ENCODE measurements around the gene PTMS.
A peak's percentile ranks its signal among the peaks of the same experiment; 100 is the strongest.

PTMS gene

DNA sequence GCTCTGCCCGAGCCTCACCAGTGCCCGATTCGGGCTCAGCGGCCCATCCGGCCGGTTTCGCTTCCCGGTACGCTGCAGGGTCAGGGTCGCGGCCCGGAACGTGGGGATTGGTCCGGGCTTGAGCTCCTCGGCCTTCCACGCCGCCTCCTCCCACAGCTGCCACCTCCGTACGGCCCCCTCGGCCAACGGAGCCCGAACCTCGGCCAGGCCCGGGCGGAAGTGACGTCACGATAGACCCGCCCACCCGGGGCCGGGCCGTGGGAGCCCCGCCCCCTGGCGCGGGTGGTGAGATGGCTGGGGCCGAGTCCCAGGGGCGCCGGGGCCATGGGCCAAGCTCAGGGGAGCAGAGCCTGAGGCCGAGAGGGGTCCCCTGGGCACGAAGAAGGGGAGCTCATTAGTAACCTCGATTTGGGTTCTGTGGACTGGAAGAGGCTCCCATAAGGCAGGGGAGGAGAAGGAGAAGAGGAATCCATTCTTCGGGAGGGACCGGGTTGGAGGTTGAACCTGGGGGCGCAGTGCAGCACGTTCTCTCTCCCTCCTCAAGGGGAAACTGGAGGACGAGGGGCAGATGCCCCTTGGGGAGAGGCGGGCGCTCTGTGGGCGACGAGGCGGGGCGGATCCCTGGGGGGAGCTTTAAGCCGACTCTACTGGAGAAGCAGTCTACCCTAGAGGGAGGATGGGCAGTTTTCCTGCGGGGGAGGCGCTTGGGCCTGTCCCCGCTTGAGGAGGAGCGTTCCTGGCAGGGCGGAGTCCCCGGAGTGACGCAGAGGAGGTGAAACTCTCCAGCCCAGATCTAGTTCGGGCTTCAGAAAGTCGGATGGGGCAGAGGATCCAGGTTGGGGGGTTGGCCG, 13.0 kb upstream of the PTMS start, which contains the start of gene MLF2:
Gene MLF2, minus strand, starts transcription at position 221 of the 851 bp plus-strand sequence. CDS start 807 bp downstream, outside the sequence.
- peak; percentile 90 for DNase-seq

DNA sequence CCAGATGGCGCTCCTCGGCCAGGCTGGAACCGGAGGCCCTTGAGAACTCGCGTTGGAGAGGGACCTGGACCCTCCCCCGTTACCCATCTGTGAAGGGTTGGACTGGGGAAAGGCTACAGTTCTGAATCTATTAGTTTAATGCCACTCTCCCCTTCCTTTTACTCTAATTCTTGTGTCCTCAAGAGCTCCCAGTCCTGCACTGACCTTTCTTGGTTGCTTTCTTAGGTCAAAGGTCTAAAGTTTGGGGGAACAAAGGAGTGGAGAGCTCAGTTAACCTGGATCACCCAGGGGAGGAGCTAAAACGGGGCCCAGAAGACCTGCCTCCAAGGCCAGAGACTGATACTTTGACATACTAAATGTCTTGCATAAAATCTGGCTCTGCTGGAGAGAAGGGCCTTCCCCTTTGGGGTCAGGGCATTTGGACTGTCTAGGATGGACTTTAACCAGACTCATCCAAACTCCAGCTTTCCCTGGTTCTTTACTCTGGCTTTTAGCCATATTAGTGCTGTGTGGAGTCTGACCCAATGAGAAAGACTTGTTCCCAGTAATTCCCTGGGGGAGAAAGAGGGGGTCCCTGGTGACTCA, 12.3 kb upstream of the PTMS start:
- no peak for DNase-seq

DNA sequence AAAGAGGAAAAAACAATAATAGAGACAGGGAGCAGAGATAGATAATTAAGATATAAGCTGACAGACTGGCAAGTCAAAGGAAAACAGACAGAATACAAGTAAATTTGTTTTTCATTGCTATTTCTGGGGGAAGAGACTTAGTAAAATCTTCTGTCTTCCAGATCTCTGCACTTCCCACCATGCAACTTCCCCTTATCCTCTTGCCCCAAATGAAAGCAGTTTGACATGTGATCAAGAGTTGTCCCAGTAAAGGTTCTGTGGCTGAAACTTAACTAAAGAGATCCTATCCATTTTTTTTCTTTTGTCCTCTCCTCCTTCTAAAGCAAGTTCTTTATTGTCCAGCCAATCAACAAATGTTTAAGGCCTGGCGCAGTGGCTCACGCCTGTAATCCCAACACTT, 11.8 kb upstream of the PTMS start:
- no peak for DNase-seq

DNA sequence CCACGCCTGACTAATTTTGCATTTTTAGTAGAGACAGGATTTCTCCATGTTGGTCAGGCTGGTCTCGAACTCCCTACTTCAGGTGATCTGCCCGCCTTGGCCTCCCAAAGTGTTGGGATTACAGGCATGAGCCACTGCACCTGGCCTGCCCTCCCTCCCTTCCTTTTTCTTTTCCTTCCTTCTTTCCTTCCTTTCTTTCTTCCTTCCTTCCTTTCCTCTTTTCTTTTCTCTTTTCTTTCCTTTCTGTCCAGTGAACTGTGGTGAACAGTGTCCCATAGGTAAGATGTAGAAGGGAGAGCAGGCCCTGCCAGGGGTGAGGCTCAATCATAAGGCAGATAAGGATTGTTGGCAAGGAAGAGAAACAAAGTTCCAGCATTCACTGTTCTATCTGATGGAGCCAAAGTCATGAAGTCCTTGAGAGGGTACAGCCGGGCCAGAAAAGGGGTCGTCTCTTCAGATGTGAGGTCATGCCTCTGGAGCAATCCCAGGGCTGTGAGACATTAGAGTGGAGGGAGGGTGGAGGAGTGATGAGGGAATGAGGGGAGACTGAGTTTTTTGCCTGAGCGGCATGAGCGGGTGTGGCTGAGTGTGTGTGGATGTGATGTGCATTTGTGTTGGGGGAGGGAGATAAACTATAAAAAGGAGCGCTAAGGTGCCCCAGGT, 9.0 kb upstream of the PTMS start:
- no peak for DNase-seq

DNA sequence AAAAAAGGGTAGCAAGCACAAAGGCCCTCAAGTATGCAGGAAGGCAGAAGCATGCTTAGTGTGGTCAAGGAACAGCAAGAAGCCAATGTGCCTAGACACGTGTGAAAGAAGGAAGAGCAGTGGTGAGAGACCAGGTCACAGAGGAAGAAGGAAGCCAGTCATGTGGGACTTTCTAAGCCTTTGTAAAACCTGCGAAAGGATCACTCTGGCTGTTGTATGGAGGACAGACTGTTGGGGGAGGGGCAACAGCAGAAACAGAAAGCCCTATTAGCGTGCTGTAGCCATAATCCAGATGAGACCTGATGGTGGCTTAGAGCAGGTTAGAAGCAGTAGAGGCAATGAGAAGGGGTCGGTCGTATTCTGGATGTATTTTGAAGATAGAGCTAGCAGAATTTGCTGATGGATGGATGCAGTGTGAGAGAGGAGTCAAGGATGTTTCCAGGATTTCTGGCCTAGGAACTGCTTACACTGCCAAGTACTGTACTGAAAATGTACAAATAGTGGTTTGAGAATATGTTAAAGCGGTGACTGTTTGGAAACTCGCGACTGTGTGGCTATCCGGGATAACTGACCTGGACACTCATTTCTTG, 7.6 kb upstream of the PTMS start:
- no peak for DNase-seq

DNA sequence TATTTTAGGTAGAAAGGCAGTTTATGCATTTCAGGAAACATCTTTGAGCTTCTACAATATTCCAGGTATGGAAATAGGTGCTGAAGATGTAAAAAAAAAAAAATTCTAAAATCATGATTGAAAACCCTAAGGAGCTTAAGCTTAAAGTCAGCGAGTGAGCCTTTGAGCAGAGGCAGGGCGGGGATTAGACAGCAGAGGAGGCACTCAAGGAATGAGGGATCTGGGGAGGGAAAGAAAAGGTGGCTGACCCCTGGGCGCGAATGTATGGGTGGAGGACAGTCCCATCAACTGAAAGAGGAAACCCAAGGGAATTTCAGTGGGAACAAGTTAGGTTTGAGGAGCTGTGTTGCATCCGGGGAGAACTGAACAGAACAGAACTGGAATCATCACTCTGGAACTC, 6.4 kb upstream of the PTMS start:
- no peak for DNase-seq

DNA sequence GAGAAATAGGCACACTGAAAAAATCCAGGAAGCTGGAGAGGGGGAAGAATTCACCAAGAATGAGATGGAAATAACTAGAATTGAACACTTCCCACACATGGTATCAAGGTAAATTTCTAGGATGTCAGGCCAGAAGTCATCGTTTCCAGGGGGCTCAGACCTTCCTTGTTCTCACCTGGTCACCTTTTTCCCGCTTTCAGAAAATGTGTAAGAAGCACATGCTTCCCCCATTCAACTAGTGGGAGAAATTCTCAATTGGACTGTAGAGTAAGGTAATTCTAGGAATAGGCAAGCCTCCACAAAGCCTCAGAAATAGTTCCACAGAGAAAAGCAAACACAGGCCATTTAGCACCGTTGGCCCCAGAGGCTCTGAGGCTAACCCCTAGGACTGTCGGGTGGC, 2.8 kb upstream of the PTMS start:
- DNase-seq = no peak

DNA sequence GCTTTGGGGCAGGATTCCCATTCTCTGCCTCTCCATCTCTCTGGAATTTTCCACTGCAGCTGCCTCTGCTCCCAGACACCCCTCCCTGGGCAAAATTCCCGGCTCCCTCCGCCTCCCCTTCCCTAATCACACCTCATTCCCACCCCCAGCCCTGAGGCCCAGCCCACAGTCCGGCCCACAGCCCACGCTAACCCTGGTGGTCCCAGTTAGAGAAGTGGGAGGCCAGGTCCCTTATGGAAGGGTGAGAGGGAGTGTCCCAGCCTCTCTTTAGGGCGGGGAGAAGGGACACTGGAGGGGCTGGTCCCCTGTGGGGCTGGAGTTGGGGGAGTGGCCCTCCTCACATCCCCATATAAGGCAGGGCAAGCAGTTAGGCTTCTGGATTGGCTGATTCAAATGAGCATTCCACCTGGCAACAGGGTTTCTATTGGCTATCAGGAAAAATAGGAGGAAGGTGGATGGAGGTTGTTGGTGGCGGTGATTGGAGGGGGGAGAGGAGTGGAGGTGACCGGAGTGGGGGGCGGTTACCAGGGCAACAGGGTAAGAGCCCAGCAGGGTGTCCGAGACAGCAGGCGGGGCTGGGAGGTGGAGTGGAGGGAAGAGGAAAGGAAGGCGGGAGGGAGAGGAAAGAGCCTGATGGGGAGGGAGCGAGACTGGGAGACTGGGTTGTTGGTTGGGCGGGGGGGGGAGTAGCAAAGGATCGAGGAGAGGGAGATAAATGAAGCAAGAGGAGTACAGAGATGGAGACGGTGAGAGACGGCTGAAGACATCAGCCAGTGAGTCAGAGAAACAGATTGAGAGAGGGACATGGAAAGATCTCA, 1.9 kb upstream of the PTMS start:
- peak; percentile 98 for DNase-seq

DNA sequence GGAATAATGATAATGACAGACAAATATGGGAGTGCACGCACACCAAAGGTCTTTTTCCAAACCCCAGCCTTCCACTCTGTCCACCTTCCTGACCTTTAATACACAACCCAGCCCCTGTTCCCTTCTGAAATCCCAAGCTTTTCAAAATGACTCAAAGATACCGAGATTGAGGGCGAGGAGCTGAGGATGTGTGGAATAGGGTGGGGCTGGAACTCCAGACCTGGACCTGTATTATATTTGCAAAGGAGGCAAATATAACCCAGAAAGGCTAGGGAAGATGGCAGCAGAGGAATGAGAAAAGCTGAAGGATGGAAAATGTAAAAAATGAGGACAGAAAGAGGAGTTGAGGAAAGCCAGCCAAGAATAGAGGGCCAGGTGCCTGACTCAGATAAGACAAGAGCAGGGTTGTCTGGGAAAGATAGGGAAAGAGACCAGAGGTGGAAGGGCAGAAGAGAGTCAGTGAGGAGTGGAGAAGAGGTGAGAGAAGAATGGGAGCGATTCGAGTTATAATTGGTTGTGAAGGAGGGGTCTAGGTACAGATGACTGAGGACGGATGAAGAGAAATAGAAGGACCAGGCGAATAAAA, 1.0 kb upstream of the PTMS start:
- peak; percentile 54 for DNase-seq

DNA sequence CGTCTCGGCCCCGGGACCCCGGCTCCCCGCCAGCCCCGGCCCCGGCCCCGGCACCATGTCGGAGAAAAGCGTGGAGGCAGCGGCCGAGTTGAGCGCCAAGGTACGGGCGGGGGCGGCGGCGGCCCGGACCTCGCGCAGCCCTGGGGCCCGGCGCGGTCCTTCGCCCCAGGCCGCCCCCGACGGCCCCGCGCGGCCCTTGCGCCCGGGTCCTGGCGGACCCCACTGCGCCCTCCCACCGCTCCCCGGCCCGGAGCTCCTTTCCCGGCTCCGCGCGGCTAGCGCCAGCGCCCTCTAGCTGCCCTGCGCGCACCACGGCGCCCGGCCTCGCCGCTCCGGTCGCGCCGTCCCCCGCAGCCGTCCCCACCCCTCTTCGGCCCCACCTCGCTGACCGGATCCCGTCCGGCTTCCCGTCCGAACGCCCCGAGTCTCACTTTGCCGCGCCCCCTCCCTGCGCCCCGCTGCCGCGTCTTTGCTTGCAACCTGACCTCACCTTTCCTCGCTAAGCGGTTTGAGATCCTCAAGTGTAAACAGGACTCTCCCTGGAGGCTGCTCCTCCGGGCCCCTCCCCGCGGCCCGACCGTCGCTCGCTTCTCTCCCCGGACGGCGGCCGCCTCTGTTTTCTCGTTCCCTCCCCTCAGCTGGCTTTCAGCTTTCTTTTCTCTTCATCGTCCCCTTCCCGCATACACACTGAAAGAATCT, 637 bp downstream of the PTMS start:
- DNase-seq = no peak

DNA sequence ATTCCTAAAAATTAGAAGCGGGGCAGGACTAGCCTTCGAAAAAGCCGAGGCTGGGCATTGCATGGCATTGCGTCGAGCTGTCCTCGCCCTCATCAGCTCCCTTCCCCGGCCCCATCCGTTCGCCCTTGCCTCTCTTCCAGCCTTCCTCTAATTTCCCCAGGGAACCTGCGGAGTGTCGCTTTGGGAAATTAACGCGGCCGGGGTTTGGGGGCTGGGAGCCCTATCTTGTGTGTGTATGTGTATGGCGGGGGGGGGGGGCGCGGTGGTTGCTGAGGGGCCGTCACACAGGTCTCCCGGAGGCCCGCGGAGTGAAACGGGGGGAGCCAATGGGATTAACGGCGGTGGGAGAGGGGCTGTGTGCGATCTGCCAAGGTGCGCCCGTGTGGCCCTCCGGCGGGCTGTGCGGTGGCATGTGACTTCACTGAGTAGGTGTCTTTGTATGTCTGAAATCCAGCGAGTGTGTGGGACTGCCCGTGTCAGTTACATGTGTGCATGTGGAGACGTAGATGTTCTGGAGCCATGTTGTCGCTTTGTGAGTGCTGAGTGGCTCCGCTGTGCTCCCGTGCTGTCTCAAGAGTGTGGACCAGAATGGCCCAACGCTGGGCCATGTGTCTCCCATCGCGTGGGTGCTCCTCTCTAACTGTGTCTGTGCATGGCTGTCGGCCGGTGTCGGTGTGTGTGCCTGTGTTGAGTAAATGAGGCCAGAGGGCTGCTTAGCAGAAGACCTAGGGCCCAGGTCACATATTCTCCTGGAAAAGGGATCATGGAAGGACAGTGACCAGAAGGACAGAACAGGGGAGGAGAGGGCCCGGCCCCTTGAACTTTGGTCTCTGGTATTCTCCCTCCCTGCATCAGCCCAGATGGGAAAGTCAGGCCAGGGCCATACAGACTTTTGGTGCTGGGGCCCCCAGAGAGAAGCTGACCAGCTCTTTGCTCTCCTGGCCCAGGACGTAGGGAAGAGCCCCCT, 1.5 kb downstream of the PTMS start:
- DNase-seq = no peak

DNA sequence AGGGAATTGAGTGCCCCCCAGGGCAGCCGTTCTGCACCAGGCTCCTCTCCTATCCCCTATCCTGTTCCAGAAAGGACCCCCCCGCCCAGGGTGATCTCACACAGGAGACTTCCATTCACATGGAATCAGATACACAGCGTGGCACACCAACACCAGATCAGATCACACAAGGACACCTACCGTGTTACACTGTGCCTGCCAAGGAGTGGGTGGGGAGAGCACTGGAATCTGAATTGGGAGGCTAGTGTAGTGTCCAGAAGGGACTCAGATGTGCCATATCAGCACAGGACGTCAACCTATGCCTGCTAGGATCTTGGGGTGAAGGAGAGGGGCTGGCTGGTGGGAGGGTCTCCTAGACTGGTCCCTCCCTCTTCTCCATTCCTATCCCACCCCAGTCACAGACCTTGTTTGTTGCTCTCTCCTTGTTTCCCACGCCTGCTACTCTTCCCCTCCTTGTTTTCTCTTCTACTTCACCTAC, 2.3 kb downstream of the PTMS start:
- no peak for DNase-seq

DNA sequence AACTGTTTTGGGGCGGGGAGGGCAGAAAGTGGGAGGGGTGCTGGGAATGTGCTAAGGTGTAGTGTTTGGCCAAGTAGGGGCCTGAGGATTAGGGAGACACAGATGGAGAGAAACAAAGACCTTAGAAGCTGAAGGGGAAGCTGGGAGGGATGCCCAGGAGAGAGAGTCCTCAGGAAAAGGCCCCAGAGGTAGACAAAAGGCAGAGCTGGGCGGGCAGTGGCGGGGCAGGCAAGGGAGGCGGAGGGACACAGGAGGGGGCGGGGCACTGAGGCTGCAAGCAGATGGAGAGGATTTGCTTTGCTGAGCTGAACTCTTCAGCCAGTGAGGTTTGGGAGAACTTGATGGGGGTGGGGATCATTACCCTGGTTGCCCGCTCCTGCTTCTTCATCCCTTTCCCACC, 2.8 kb downstream of the PTMS start:
- DNase-seq = no peak

DNA sequence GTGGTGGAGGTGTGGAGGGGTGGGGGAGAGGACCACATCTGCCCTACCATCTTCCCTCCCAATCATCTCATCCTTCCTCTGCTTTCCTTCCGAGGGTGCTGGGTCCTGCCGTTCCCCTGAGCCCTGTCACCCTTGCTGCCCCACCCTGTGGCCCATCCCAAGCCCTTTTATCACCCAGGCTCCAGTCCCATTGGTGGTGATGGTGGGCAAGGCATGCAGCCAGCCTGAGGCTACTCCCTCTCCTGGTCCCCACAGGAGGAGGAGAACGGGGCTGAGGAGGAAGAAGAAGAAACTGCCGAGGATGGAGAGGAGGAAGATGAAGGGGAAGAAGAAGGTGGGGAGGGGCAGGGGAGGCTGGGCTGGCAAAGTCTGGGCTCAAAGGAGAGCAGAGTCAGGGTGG, 3.5 kb downstream of the PTMS start:
- no peak for DNase-seq

DNA sequence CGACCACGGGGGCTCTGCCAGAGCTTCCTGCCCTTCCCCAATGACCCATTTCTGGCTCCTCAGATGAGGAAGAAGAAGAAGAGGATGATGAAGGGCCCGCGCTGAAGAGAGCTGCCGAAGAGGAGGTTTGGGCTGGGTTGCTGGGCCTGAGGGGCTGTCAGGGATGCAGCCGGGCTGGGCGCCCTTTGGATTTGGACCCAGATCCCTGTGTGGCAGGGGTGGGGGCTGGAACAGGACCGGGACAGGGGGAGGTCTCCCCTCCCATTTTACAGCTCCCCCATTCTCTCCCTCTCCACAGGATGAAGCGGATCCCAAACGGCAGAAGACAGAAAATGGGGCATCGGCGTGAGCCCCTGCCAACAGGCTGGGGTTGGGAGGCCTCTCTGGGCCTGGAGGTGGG, 3.9 kb downstream of the PTMS start:
- no peak for DNase-seq

DNA sequence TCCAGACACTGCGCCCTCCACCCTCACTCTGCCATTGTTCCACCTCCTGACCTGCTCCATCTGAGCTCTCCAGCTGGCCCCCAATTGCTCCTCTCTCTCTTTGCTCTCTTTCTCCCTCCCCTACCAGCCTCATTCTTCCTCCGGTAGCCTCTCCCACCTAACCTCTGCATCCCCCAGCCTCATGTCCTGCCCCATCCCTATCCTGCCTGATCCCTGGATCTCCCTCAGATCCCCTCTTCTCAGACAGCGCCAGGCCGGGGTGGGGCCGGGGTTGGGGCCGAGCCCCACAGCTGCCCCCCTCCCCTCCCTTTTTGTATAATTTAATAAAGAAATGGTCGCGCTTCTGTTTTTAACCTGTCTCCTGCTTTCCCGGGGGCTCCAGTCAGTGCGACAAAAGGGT, 4.4 kb downstream of the PTMS start:
- no peak for DNase-seq

DNA sequence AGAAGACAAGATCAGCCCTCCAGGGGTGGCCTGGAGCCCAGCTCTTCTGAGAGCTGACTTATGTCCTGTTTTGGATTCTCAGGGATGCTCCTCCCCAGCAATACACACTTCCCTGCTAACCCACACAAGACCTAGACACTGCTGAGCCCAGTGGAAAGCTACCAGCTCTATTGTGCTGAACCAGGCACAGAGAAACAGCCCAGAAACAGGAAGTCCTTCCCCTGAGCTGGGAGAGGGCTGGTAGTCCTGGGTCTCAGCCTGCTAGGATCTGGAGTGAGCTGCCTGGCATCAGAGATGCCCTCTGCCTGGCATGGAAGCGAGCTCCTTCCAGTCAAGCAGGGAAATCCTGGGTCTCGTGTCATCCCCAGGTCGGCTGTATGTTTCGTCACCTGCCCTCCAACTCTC, 4.9 kb downstream of the PTMS start:
- DNase-seq = no peak

DNA sequence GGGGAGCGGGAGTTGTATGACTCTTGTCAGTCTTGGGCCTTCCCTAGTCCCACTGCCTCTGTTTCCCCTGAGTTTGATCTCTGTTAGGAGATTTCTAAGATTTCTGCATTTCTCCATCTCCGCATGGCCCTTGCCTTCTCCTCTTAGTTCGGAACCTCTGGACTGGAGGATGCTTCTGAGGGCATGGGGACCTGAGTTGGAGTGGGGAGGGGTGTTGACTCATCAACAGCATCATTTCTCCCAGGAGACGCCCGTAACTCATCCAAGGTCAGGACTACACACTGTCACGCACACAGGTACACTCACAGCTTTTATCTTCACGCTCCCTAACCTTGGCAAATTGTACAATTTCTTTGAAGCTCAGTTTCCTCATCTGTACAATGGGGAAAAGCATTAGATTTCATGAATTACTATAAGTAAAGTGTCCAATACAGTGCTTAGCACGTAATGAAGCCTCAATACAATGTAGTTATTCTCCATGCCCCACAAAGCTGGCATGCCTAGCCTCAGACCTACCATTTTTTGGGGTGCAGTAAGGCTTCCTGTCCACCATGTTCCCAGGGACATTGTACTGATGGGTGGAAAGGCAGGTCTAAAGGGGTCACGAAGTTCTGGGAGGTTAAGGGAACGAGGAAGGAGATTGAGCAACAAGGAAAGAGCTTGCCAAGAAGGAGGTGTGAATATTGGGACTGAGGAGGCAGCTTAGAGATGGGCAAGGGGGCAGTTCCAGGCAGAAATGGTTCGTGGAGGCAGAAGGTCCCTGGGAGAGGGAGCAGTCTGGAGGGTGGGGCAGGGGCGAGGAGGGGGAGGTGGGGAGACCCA, 5.6 kb downstream of the PTMS start:
- DNase-seq = no peak

DNA sequence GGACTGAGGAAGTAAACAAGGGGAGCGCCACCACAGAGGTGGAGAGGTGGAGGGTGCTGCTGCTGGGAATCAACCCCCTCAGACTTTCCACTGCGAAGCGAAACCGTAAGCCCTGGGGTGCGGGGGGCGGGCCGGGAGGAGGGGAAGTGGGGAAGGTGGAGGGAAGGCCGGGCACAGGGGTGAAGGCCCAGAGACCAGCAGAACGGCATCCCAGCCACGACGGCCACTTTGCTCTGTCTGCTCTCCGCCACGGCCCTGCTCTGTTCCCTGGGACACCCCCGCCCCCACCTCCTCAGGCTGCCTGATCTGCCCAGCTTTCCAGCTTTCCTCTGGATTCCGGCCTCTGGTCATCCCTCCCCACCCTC, 6.2 kb downstream of the PTMS start, which contains the start of gene LAG3:
Gene LAG3, plus strand, starts transcription at position 190 of the 365 bp plus-strand sequence. CDS start 333 bp downstream, outside the sequence.
- no peak for DNase-seq
